WTC11 (cell line): ENCODE data around the gene OBI1. TPM values are rescaled to one million over a fixed set of nuclear protein-coding genes. Genes with fewer than 3 reads are reported as not detected.

Source experiments
- ATAC-seq: fragments of 200-7000 bp; cut with Tn5 transposase; 2 replicates; pipeline ENCODE4 v1.10.0; 2021; ENCODE audit warnings: mild to moderate bottlenecking, moderate library complexity
- CTCF ChIA-PET: fragments of 300-600 bp; sonication (Branson Sonifier 250); formaldehyde crosslinking; loops from one replicate; lab custom pipeline; 2021; ENCODE audit warnings: antibody characterized with exemption; lab: Charles Lee
- POLR2A ChIA-PET: fragments of 350-600 bp; sonication (Branson Sonifier 250); formaldehyde crosslinking; loops from one replicate; lab custom pipeline; 2021; ENCODE audit warnings: antibody characterized with exemption; lab: Charles Lee
- DNase-seq: peaks from one replicate; pipeline ENCODE4 v3.0.0; 2021; ENCODE audit warnings: low spot score
- H3K27ac Mint-ChIP-seq: 2 replicates; pipeline ENCODE4 v1.8.0; 2021; ENCODE audit warnings: mixed read lengths
- H3K27me3 Mint-ChIP-seq: 2 replicates; pipeline ENCODE4 v1.8.0; 2021; ENCODE audit warnings: low read depth, mild to moderate bottlenecking, moderate library complexity, mixed read lengths
- H3K36me3 Mint-ChIP-seq: 2 replicates; pipeline ENCODE4 v1.8.0; 2021; ENCODE audit warnings: mixed read lengths
- H3K4me1 Mint-ChIP-seq: 2 replicates; pipeline ENCODE4 v1.8.0; 2022; ENCODE audit warnings: mixed read lengths
- H3K4me3 Mint-ChIP-seq: 2 replicates; pipeline ENCODE4 v1.8.0; 2021; ENCODE audit warnings: mild to moderate bottlenecking, moderate library complexity, mixed read lengths
- H3K9me3 Mint-ChIP-seq: 2 replicates; pipeline ENCODE4 v1.8.0; 2021; ENCODE audit warnings: mixed read lengths
- ATF3 ChIP-seq: sonication (generic); formaldehyde crosslinking; conservative IDR thresholded peaks from 2 replicates; pipeline ENCODE4 v1.8.1; 2022; ENCODE audit warnings: mild to moderate bottlenecking, missing genetic modification reagents
- CDX4 ChIP-seq: fragments of 250-450 bp; sonication (Bioruptor Pico); IDR thresholded peaks from 2 replicates; pipeline ENCODE4 v1.9.0; 2021; ENCODE audit warnings: moderate library complexity, mild to moderate bottlenecking, inconsistent platforms, borderline replicate concordance
- CREM ChIP-seq: sonication (generic); formaldehyde crosslinking; IDR thresholded peaks from 2 replicates; pipeline ENCODE4 v1.8.1; 2022; ENCODE audit warnings: mild to moderate bottlenecking, missing genetic modification reagents, moderate library complexity
- EMX1 ChIP-seq: fragments of 250-450 bp; sonication (Bioruptor Pico); IDR thresholded peaks from 2 replicates; pipeline ENCODE4 v1.8.0; 2021; ENCODE audit warnings: mild to moderate bottlenecking
- ERG ChIP-seq: fragments of 250-450 bp; sonication (Bioruptor Pico); IDR thresholded peaks from 2 replicates; pipeline ENCODE4 v1.8.0; 2021; ENCODE audit warnings: mild to moderate bottlenecking
- FOXK1 ChIP-seq: sonication (generic); formaldehyde crosslinking; IDR thresholded peaks from 2 replicates; pipeline ENCODE4 v1.8.0; 2022; ENCODE audit warnings: mild to moderate bottlenecking, moderate library complexity, missing genetic modification reagents
- FOXP4 ChIP-seq: sonication (generic); formaldehyde crosslinking; IDR thresholded peaks from 2 replicates; pipeline ENCODE4 v1.8.0; 2022; ENCODE audit warnings: mild to moderate bottlenecking, missing genetic modification reagents
- HMGXB4 ChIP-seq: sonication (generic); formaldehyde crosslinking; IDR thresholded peaks from 2 replicates; pipeline ENCODE4 v1.8.1; 2023; ENCODE audit warnings: mild to moderate bottlenecking, moderate library complexity, missing genetic modification reagents
- MLX ChIP-seq: sonication (generic); formaldehyde crosslinking; IDR thresholded peaks from 2 replicates; pipeline ENCODE4 v1.8.1; 2023; ENCODE audit warnings: mild to moderate bottlenecking, missing genetic modification reagents, moderate library complexity
- NFE2L1 ChIP-seq: sonication (generic); formaldehyde crosslinking; IDR thresholded peaks from 2 replicates; pipeline ENCODE4 v1.8.1; 2023; ENCODE audit warnings: missing genetic modification reagents
- NR2C2 ChIP-seq: sonication (generic); formaldehyde crosslinking; IDR thresholded peaks from 2 replicates; pipeline ENCODE4 v1.8.0; 2022; ENCODE audit warnings: mild to moderate bottlenecking, missing genetic modification reagents
- NR3C1 ChIP-seq: sonication (generic); formaldehyde crosslinking; conservative IDR thresholded peaks from 2 replicates; pipeline ENCODE4 v1.8.1; 2023; ENCODE audit warnings: low read depth, mild to moderate bottlenecking, missing genetic modification reagents
- PRRX2 ChIP-seq: fragments of 250-450 bp; sonication (Bioruptor Pico); IDR thresholded peaks from 2 replicates; pipeline ENCODE4 v1.8.0; 2021; ENCODE audit warnings: mild to moderate bottlenecking
- SMAD3 ChIP-seq: sonication (generic); formaldehyde crosslinking; IDR thresholded peaks from 2 replicates; pipeline ENCODE4 v1.8.0; 2022; ENCODE audit warnings: missing genetic modification reagents, mild to moderate bottlenecking, borderline replicate concordance
- SOX15 ChIP-seq: fragments of 250-450 bp; sonication (Bioruptor Pico); IDR thresholded peaks from 2 replicates; pipeline ENCODE4 v1.9.0; 2021; ENCODE audit warnings: mild to moderate bottlenecking
- ZBTB43 ChIP-seq: sonication (generic); formaldehyde crosslinking; IDR thresholded peaks from 2 replicates; pipeline ENCODE4 v1.8.1; 2023; ENCODE audit warnings: mild to moderate bottlenecking, missing genetic modification reagents
- ZMAT4 ChIP-seq: fragments of 250-450 bp; sonication (Bioruptor Pico); IDR thresholded peaks from 2 replicates; pipeline ENCODE4 v1.9.0; 2021; ENCODE audit warnings: mild to moderate bottlenecking
- ZNF512 ChIP-seq: sonication (generic); formaldehyde crosslinking; IDR thresholded peaks from 2 replicates; pipeline ENCODE4 v1.8.1; 2022; ENCODE audit warnings: missing genetic modification reagents, borderline replicate concordance
- total RNA-seq: library from RNA; stranded (reverse); gene quantifications from 3 replicates; pipeline ENCODE4 v1.2.3, GENCODE V29; 2021

Gene OBI1
- total RNA-seq, 1 experiment from 2014 or later = 13.4 TPM

- no peak for TF ChIP-seq FOXP4 (CRISPR knock-in tag)
- TF ChIP-seq HMGXB4 (CRISPR knock-in tag) = no peak
- TF ChIP-seq MLX (CRISPR knock-in tag) = no peak
- no peak for TF ChIP-seq ERG (CRISPR knock-in tag)
- TF ChIP-seq NFE2L1 (CRISPR knock-in tag) = no peak
- TF ChIP-seq EMX1 = no peak
These were observed 48.5 kb downstream of the OBI1 start (continued) for GRCh38 chr13:78610381-78610883.

- ChIA-PET POLR2A (no interaction called here), CTCF (interaction anchor here (1.4 to 3.2 kb wide), 2 partner anchors 23 to 50 kb away, joined by 4 to 22 read pairs; no protein-coding TSS in a partner anchor)
- H3K4me1 Mint-ChIP-seq = peaks cover 48% of the 10 kb centered on the region
- peak overlapping the region; percentile 73 for H3K4me3 Mint-ChIP-seq
- peak; percentile 48 for ATAC-seq
- no peak overlapping the region for H3K27ac Mint-ChIP-seq
- peaks cover 91% of the 10 kb centered on the region for H3K27me3 Mint-ChIP-seq
- peak; percentile 53 for DNase-seq
- H3K9me3 Mint-ChIP-seq = no peaks in the 10 kb centered on the region
- H3K36me3 Mint-ChIP-seq = no peaks in the 10 kb centered on the region; the same call in 1 of the 2 replicates
- TF ChIP-seq ATF3 (no peak), SOX15 (CRISPR knock-in tag) (no peak), NR3C1 (no peak), MLX (CRISPR knock-in tag) (no peak), NR2C2 (CRISPR knock-in tag) (no peak), ZMAT4 (no peak), ZNF512 (CRISPR knock-in tag) (no peak), PRRX2 (no peak), CDX4 (no peak), HMGXB4 (CRISPR knock-in tag) (no peak), SMAD3 (CRISPR knock-in tag) (no peak), FOXK1 (CRISPR knock-in tag) (no peak), ERG (CRISPR knock-in tag) (no peak), CREM (no peak), ZBTB43 (no peak)
These were observed 49.3 kb downstream of the OBI1 start for GRCh38 chr13:78609464-78610205.
